DOHH2 (cell line): ENCODE measurements around the gene ACSM3.

Experiments used
- H3F3A ChIP-seq: fragments of 200-600 bp; sonication (generic), shearing (Covaris generic); 2 replicates; pipeline ENCODE4 v1.6.0; 2016; ENCODE audit warnings: antibody characterized with exemption, mild to moderate bottlenecking; ENCODE audit not compliant: control insufficient read depth, insufficient read depth
- H3K27ac ChIP-seq: fragments of 200-600 bp; sonication (generic); 2 replicates; pipeline ENCODE4 v1.5.1; 2014; ENCODE audit warnings: low read depth, mild to moderate bottlenecking, low read length, moderate library complexity
- H3K27me3 ChIP-seq: fragments of 200-600 bp; sonication (generic); 2 replicates; pipeline ENCODE4 v1.6.1; 2014; ENCODE audit warnings: mild to moderate bottlenecking, low read length, mixed read lengths; ENCODE audit not compliant: control insufficient read depth
- H3K36me3 ChIP-seq: fragments of 200-600 bp; sonication (generic); 2 replicates; pipeline ENCODE4 v1.6.1; 2014; ENCODE audit warnings: mild to moderate bottlenecking, low read length, moderate library complexity, mixed read lengths; ENCODE audit not compliant: control insufficient read depth
- H3K4me1 ChIP-seq: fragments of 200-600 bp; sonication (generic); 2 replicates; pipeline ENCODE4 v1.6.1; 2014; ENCODE audit warnings: mild to moderate bottlenecking, low read length, mixed read lengths; ENCODE audit not compliant: control insufficient read depth
- H3K4me2 ChIP-seq: fragments of 200-600 bp; sonication (generic); 2 replicates; pipeline ENCODE4 v1.6.0; 2014; ENCODE audit warnings: mild to moderate bottlenecking, low read length, moderate library complexity
- H3K4me3 ChIP-seq: fragments of 200-600 bp; sonication (generic); 2 replicates; pipeline ENCODE4 v1.5.1; 2014; ENCODE audit warnings: mild to moderate bottlenecking, low read length, mixed read lengths
- H3K79me2 ChIP-seq: fragments of 200-600 bp; sonication (generic); 2 replicates; pipeline ENCODE4 v1.6.1; 2014; ENCODE audit warnings: mild to moderate bottlenecking, low read length, mixed read lengths; ENCODE audit not compliant: control insufficient read depth
- H3K9me2 ChIP-seq: fragments of 200-600 bp; sonication (generic); replicated peaks from 2 replicates; pipeline ENCODE4 v1.6.1; 2014; ENCODE audit warnings: mild to moderate bottlenecking, low read length, mixed read lengths; ENCODE audit not compliant: control insufficient read depth
- H3K9me3 ChIP-seq: fragments of 200-600 bp; sonication (generic); 2 replicates; pipeline ENCODE4 v1.6.1; 2014; ENCODE audit warnings: antibody characterized with exemption, low read length, mixed read lengths; ENCODE audit not compliant: control insufficient read depth, insufficient read depth
- H4K20me1 ChIP-seq: fragments of 200-600 bp; sonication (generic); 2 replicates; pipeline ENCODE4 v1.6.0; 2014; ENCODE audit warnings: low read depth, mild to moderate bottlenecking, antibody characterized with exemption, low read length, moderate library complexity; ENCODE audit not compliant: control insufficient read depth, insufficient read depth
- CTCF ChIP-seq: fragments of 200-600 bp; sonication (generic); IDR thresholded peaks from one replicate; pipeline ENCODE4 v1.5.1; 2014; ENCODE audit warnings: antibody characterized with exemption, mild to moderate bottlenecking, low read depth, low read length; ENCODE audit not compliant: poor library complexity, severe bottlenecking
- EZH2phosphoT487 ChIP-seq: fragments of 200-600 bp; sonication (generic); IDR thresholded peaks from 2 replicates; pipeline ENCODE4 v1.6.1; 2017; ENCODE audit warnings: borderline replicate concordance, mild to moderate bottlenecking, antibody characterized with exemption, low read length, moderate library complexity, mixed read lengths

ACSM3 gene

GRCh38 chr16:20765732-20766131 lies 1.9 kb downstream of the ACSM3 start:
- peaks cover 10% of the 10 kb centered on the region for H3K9me3 ChIP-seq
- H3K27ac ChIP-seq: no peak overlapping the region
- 0 out of 2 replicates have a peak, but pooled peaks cover 3% of the 10 kb centered on the region for H3K27me3 ChIP-seq
- no peaks in the 10 kb centered on the region for H3K36me3 ChIP-seq
- H3K4me3 ChIP-seq: no peak overlapping the region
- no peaks in the 10 kb centered on the region for H3K9me2 ChIP-seq
- H3K4me1 ChIP-seq: peaks cover 13% of the 10 kb centered on the region
- H3F3A ChIP-seq: no peaks in the 10 kb centered on the region
- H4K20me1 ChIP-seq: no peaks in the 10 kb centered on the region
- TF ChIP-seq EZH2phosphoT487 (no peak), CTCF (no peak)
- H3K79me2 ChIP-seq: no peaks in the 10 kb centered on the region
- no peak overlapping the region for H3K4me2 ChIP-seq

GRCh38 chr16:20766294-20766693 lies 2.5 kb downstream of the ACSM3 start:
- H3K36me3 ChIP-seq: no peaks in the 10 kb centered on the region
- peaks cover 13% of the 10 kb centered on the region for H3K4me1 ChIP-seq
- H3K4me2 ChIP-seq: no peak overlapping the region
- H3K9me3 ChIP-seq: peaks cover 10% of the 10 kb centered on the region
- H3K27me3 ChIP-seq: 0 out of 2 replicates have a peak, but pooled peaks cover 3% of the 10 kb centered on the region
- no peaks in the 10 kb centered on the region for H3K9me2 ChIP-seq
- H3K27ac ChIP-seq: no peak overlapping the region
- H3F3A ChIP-seq: no peaks in the 10 kb centered on the region
- no peaks in the 10 kb centered on the region for H3K79me2 ChIP-seq
- TF ChIP-seq EZH2phosphoT487 (no peak), CTCF (no peak)
- H3K4me3 ChIP-seq: no peak overlapping the region
- H4K20me1 ChIP-seq: no peaks in the 10 kb centered on the region

GRCh38 chr16:20767577-20767976 lies 3.8 kb downstream of the ACSM3 start:
- Histone ChIP-seq H3K27ac (no peak overlapping the region), H4K20me1 (no peaks in the 10 kb centered on the region), H3K4me3 (no peak overlapping the region), H3K79me2 (no peaks in the 10 kb centered on the region), H3F3A (no peaks in the 10 kb centered on the region), H3K36me3 (no peaks in the 10 kb centered on the region), H3K27me3 (0 out of 2 replicates have a peak, but pooled peaks cover 3% of the 10 kb centered on the region), H3K9me2 (no peaks in the 10 kb centered on the region), H3K4me1 (peaks cover 13% of the 10 kb centered on the region), H3K4me2 (no peak overlapping the region), H3K9me3 (peaks cover 7% of the 10 kb centered on the region; the same call in 1 of the 2 replicates)
- TF ChIP-seq CTCF (no peak), EZH2phosphoT487 (no peak)
